ENCODE measurements around the gene RGS6. TPM values are rescaled to one million over a fixed set of nuclear protein-coding genes. Genes with fewer than 3 reads are reported as not detected.

Gene RGS6
- total and polyA plus RNA-seq, 2 of the 4 experiments (the other 2 are of a cell fraction), result not detected

GRCh38 chr14:72308967-72309485, 376.8 kb downstream of the RGS6 start:
- Histone ChIP-seq H3K4me3 (ENCODE audit: insufficient read depth, low read depth, low read length) (no peak overlapping the region), H3K56ac (ENCODE audit: extremely low read depth, insufficient read depth, low read length) (no peak overlapping the region), H3K4me2 (ENCODE audit: low read depth, low read length) (no peak overlapping the region), H3K9me3 (ENCODE audit: control insufficient read depth, insufficient read depth, low read length) (no peaks in the 10 kb centered on the region), H3K27ac (ENCODE audit: insufficient read depth, low read length) (no peak overlapping the region), H2BK120ac (ENCODE audit: low read depth, low read length) (no peak overlapping the region), H3K4me1 (ENCODE audit: control insufficient read depth, insufficient read depth, low read length) (no peaks in the 10 kb centered on the region), H3K9me1 (ENCODE audit: insufficient read depth, low read length) (no peaks in the 10 kb centered on the region), H3K14ac (replicated peaks; ENCODE audit: low read depth, low read length) (no peak overlapping the region), H4K8ac (ENCODE audit: low read depth in 2 of 2, low read length in 2 of 2) (no peak overlapping the region), H3K36me3 (ENCODE audit: control insufficient read depth, insufficient read depth, low read length) (no peaks in the 10 kb centered on the region), H3K23ac (ENCODE audit: low read depth, low read length) (no peak overlapping the region), H2BK20ac (ENCODE audit: low read depth, low read length) (no peak overlapping the region), H3K9ac (ENCODE audit: low read depth, low read length) (no peak overlapping the region), H4K5ac (ENCODE audit: low read depth, low read length) (no peak overlapping the region), H3K18ac (ENCODE audit: low read depth, low read length) (no peak overlapping the region), H2AK9ac (replicated peaks; ENCODE audit: low read depth, low read length, poor library complexity) (no peak overlapping the region), H4K20me1 (ENCODE audit: insufficient read depth, low read length) (no peaks in the 10 kb centered on the region), H3K27me3 (ENCODE audit: control insufficient read depth, insufficient read depth, low read length) (no peaks in the 10 kb centered on the region; the same call in 1 of the 2 replicates), H2AK5ac (ENCODE audit: low read depth, low read length) (no peak overlapping the region), H3K79me1 (ENCODE audit: low read depth in 1 of 2, low read length in 2 of 2) (no peaks in the 10 kb centered on the region), H4K91ac (ENCODE audit: insufficient read depth, low read depth, low read length) (no peak overlapping the region), H2AFZ (replicated peaks; ENCODE audit: low read length, poor library complexity) (no peak overlapping the region), H3K4ac (ENCODE audit: low read depth, low read length) (no peak overlapping the region), H2BK15ac (ENCODE audit: low read depth, low read length) (no peak overlapping the region), H2BK5ac (ENCODE audit: low read depth, low read length, poor library complexity, severe bottlenecking) (no peak overlapping the region)
- in situ Hi-C loops (cut with MboI; ENCODE audit: low sequenced_read_pairs) (no loop called here), dilution Hi-C loops (cut with HindIII; ENCODE audit: low sequenced_read_pairs, unreplicated experiment) (no loop called here), intact Hi-C loops (cut with micrococcal nuclease) (no loop called here)
- POLR2A ChIA-PET (ENCODE audit: unreplicated experiment), result no interaction called here
- DNase-seq (no peak), ATAC-seq (ENCODE audit: low read depth) (no peak)
- no CpG with 5 or more reads among the region's 6 CpGs for WGBS, 2 experiments (ENCODE audit: extremely low coverage in 2 of 2, insufficient read length in 1 of 2)
- TF ChIP-seq USF2 (IDR thresholded peaks at IDR 0.05; ENCODE audit: low read depth, low read length) (no peak), CTCF (conservative IDR thresholded peaks at IDR 0.05; ENCODE audit: low read depth, low read length) (no peak), ELK1 (IDR thresholded peaks at IDR 0.05; ENCODE audit: borderline replicate concordance, low read depth, low read length) (no peak), CEBPB (IDR thresholded peaks at IDR 0.05; ENCODE audit: low read depth, low read length) (no peak), NFE2L2 (IDR thresholded peaks at IDR 0.05; ENCODE audit: low read depth, low read length) (no peak), RFX5 (IDR thresholded peaks at IDR 0.05; ENCODE audit: low read depth, low read length) (no peak), RAD21 (IDR thresholded peaks at IDR 0.05; ENCODE audit: low read length) (no peak), BHLHE40 (IDR thresholded peaks at IDR 0.05; ENCODE audit: low read depth, low read length) (no peak), CHD1 (IDR thresholded peaks at IDR 0.05; ENCODE audit: low read depth, low read length) (no peak), RCOR1 (IDR thresholded peaks at IDR 0.05; ENCODE audit: insufficient replicate concordance, low read length) (no peak), MXI1 (IDR thresholded peaks at IDR 0.05; ENCODE audit: borderline replicate concordance, low read depth, low read length) (no peak), MAZ (IDR thresholded peaks at IDR 0.05; ENCODE audit: borderline replicate concordance, low read depth, low read length) (no peak)
- no TSS peak for BruUV-seq (replicated peaks)
- CTCF ChIA-PET, result no interaction called here
